HepG2 (cell line): ENCODE data around the gene DTYMK. TPM values are rescaled to one million over a fixed set of nuclear protein-coding genes. Genes with fewer than 3 reads are reported as not detected.

Experiments
- ATF7-NPFF ChIP-seq: sonication (generic); formaldehyde crosslinking; IDR thresholded peaks from 2 replicates; pipeline ENCODE4 v1.8.1; 2023; ENCODE audit warnings: mild to moderate bottlenecking, low read depth, missing genetic modification reagents, moderate library complexity
- GTF3A ChIP-seq: sonication (generic); formaldehyde crosslinking; conservative IDR thresholded peaks from 2 replicates; pipeline ENCODE4 v1.4.0; 2020; ENCODE audit warnings: mild to moderate bottlenecking, missing genetic modification reagents
- HDAC1 ChIP-seq: sonication (generic); formaldehyde crosslinking; IDR thresholded peaks from 2 replicates; pipeline ENCODE4 v1.5.1; 2020; ENCODE audit warnings: mild to moderate bottlenecking, missing genetic modification reagents
- KDM5A ChIP-seq: fragments of 200-600 bp; sonication (generic); IDR thresholded peaks from 2 replicates; pipeline ENCODE4 v1.7.0; 2018; ENCODE audit warnings: antibody characterized with exemption, mild to moderate bottlenecking, low read length, borderline replicate concordance
- MAZ ChIP-seq, 2 experiments: sonication (generic) in 1 of 2; formaldehyde crosslinking in 1 of 2; IDR thresholded peaks; 2 replicates each; pipeline versions ENCODE4 v1.5.0 to v1.6.1; 2012 to 2020; ENCODE audit warnings: low read depth in 2 of 2, mild to moderate bottlenecking in 2 of 2, borderline replicate concordance in 1 of 2, improper control_type of control experiment in 1 of 2, low read length in 1 of 2, missing genetic modification reagents in 1 of 2, moderate library complexity in 1 of 2
- MTA1 ChIP-seq: sonication (generic); formaldehyde crosslinking; IDR thresholded peaks from 2 replicates; pipeline ENCODE4 v1.4.0; 2020; ENCODE audit warnings: missing genetic modification reagents, mild to moderate bottlenecking, borderline replicate concordance
- NPAS2 ChIP-seq: sonication (generic); formaldehyde crosslinking; IDR thresholded peaks from 2 replicates; pipeline ENCODE4 v1.8.0; 2022; ENCODE audit warnings: mild to moderate bottlenecking, missing genetic modification reagents, borderline replicate concordance
- RNF219 ChIP-seq: sonication (generic); formaldehyde crosslinking; IDR thresholded peaks from 2 replicates; pipeline ENCODE4 v1.5.0; 2020; ENCODE audit warnings: mild to moderate bottlenecking, missing genetic modification reagents
- SETDB1 ChIP-seq: sonication (generic); formaldehyde crosslinking; IDR thresholded peaks from 2 replicates; pipeline ENCODE4 v1.5.1; 2020; ENCODE audit warnings: missing genetic modification reagents, mild to moderate bottlenecking, borderline replicate concordance
- SIX4 ChIP-seq: sonication (generic); formaldehyde crosslinking; IDR thresholded peaks from 2 replicates; pipeline ENCODE4 v1.4.0; 2020; ENCODE audit warnings: missing genetic modification reagents
- SMC3 ChIP-seq: IDR thresholded peaks from 2 replicates; pipeline ENCODE4 v1.6.1; 2011; ENCODE audit warnings: low read length, improper control_type of control experiment
- SP2 ChIP-seq: sonication (generic); formaldehyde crosslinking; IDR thresholded peaks from 2 replicates; pipeline ENCODE4 v1.5.1; 2020; ENCODE audit warnings: mild to moderate bottlenecking, missing genetic modification reagents
- SP4 ChIP-seq: sonication (generic); formaldehyde crosslinking; IDR thresholded peaks from 2 replicates; pipeline ENCODE4 v1.8.1; 2023; ENCODE audit warnings: mild to moderate bottlenecking, missing genetic modification reagents
- SRSF1 ChIP-seq: fragments of 200-400 bp; formaldehyde crosslinking; optimal IDR thresholded peaks from 2 replicates; pipeline ENCODE3; 2017; ENCODE audit warnings: mild to moderate bottlenecking, low read depth, low read length, moderate library complexity
- TEAD3 ChIP-seq: optimal IDR thresholded peaks from 2 replicates; pipeline ENCODE3; 2016; ENCODE audit warnings: borderline replicate concordance
- ZBTB38 ChIP-seq: sonication (generic); formaldehyde crosslinking; IDR thresholded peaks from 2 replicates; pipeline ENCODE4 v1.5.1; 2020; ENCODE audit warnings: mild to moderate bottlenecking, missing genetic modification reagents
- ZFP36 ChIP-seq: fragments of 150-350 bp; IDR thresholded peaks from 2 replicates; pipeline ENCODE4 v1.6.1; 2018; ENCODE audit warnings: borderline replicate concordance, low read length, low read depth; ENCODE audit not compliant: partially characterized antibody
- ZKSCAN5 ChIP-seq: sonication (generic); formaldehyde crosslinking; IDR thresholded peaks from 2 replicates; pipeline ENCODE4 v1.5.1; 2020; ENCODE audit warnings: mild to moderate bottlenecking, missing genetic modification reagents
- ZNF644 ChIP-seq: IDR thresholded peaks from 2 replicates; pipeline ENCODE4 v1.6.1; 2016; ENCODE audit warnings: low read depth
- polyA plus RNA-seq, 8 experiments: library from polyadenylated mRNA; depleted of rRNA in 3 of 8; stranded (reverse) in 7 of 8; unstranded in 1 of 8; fragments of >200 nt; fragmentation: Illumina TruSeq in 4 of 8; extraction: Trizol in 4 of 8; gene quantifications; 2 replicates each; pipeline versions ENCODE4 v1.2.1 to v1.2.3, GENCODE V29; 2011 to 2016; ENCODE audit warnings: low read depth in 4 of 8, missing spikeins in 1 of 8, mixed read lengths in 1 of 8; ENCODE audit not compliant: insufficient read depth in 1 of 8
- total RNA-seq, 5 experiments: library from RNA; depleted of rRNA; stranded (reverse); fragments of >200 nt; fragmentation: Illumina TruSeq; extraction: Trizol; gene quantifications; 2 replicates each; pipeline ENCODE4 v1.2.3, GENCODE V29; 2016; ENCODE audit warnings: low read depth in 1 of 5
- TF ChIP-seq, protein P1 (sequence below): sonication (generic); formaldehyde crosslinking; IDR thresholded peaks from 2 replicates; pipeline ENCODE4 v1.8.0; 2022; ENCODE audit warnings: mild to moderate bottlenecking, missing genetic modification reagents
- TF ChIP-seq, protein P2 (sequence below), 2 experiments: sonication (generic) in 1 of 2; formaldehyde crosslinking in 1 of 2; IDR thresholded peaks; 2 replicates each; pipeline versions ENCODE4 v1.4.0 to v1.6.1; 2018 to 2020; ENCODE audit warnings: missing genetic modification reagents in 2 of 2, borderline replicate concordance in 1 of 2, low read depth in 1 of 2, mild to moderate bottlenecking in 1 of 2, missing biosample characterization in 1 of 2
- TF ChIP-seq, protein P3 (sequence below): sonication (generic); formaldehyde crosslinking; IDR thresholded peaks from 2 replicates; pipeline ENCODE4 v1.4.0; 2020; ENCODE audit warnings: missing genetic modification reagents

The DTYMK gene
- total and polyA plus RNA-seq, 2 of the 13 experiments (the other 11 are each of a cell fraction or from before 2014, with no cell fraction given) = 57.5 to 134 TPM

GRCh38 chr2:241637018-241637794 is 49.4 kb downstream of the DTYMK start, which contains the start of the genes ATG4B and THAP4 (continued):
- TF ChIP-seq ZBTB38 (CRISPR knock-in tag) = peak; percentile 92
- peak; percentile 82; the same call in 1 of the 2 replicates for TF ChIP-seq KDM5A
- no peak; the same call in none of the 2 replicates for TF ChIP-seq SP2 (CRISPR knock-in tag)
- no peak for TF ChIP-seq RNF219 (CRISPR knock-in tag)
- TF ChIP-seq MAZ (IDR thresholded peaks at IDR 0.05; ENCODE audit: borderline replicate concordance, low read depth, low read length) = peak; percentile 55
- peak; percentile 98 for TF ChIP-seq MAZ (CRISPR knock-in tag; IDR thresholded peaks at IDR 0.05; ENCODE audit: low read depth)
- TF ChIP-seq, protein P1, sequence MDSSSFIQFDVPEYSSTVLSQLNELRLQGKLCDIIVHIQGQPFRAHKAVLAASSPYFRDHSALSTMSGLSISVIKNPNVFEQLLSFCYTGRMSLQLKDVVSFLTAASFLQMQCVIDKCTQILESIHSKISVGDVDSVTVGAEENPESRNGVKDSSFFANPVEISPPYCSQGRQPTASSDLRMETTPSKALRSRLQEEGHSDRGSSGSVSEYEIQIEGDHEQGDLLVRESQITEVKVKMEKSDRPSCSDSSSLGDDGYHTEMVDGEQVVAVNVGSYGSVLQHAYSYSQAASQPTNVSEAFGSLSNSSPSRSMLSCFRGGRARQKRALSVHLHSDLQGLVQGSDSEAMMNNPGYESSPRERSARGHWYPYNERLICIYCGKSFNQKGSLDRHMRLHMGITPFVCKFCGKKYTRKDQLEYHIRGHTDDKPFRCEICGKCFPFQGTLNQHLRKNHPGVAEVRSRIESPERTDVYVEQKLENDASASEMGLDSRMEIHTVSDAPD (CRISPR knock-in tag) = peak; percentile 73; the same call in 1 of the 2 replicates
- peak; percentile 83 for TF ChIP-seq SP4 (CRISPR knock-in tag)
- TF ChIP-seq SMC3 = no peak
- TF ChIP-seq HDAC1 = peak; percentile 98
- no peak for TF ChIP-seq SETDB1
- TF ChIP-seq SRSF1 = peak; percentile 73
- no peak; the same call in 1 of the 2 replicates for TF ChIP-seq MTA1 (CRISPR knock-in tag)
- TF ChIP-seq GTF3A = 0 out of 2 replicates have a peak, but pooled peaks have one; percentile 60
- TF ChIP-seq ZNF644 (CRISPR knock-in tag) = no peak
- TF ChIP-seq ZKSCAN5 (CRISPR knock-in tag) = no peak
- TF ChIP-seq ATF7-NPFF (CRISPR knock-in tag) = no peak; the same call in 1 of the 2 replicates
- no peak for TF ChIP-seq ZFP36
- no peak for TF ChIP-seq NPAS2 (CRISPR knock-in tag)
- 0 out of 2 replicates have a peak, but pooled peaks have one; percentile 56 for TF ChIP-seq SIX4
- TF ChIP-seq, protein P2, sequence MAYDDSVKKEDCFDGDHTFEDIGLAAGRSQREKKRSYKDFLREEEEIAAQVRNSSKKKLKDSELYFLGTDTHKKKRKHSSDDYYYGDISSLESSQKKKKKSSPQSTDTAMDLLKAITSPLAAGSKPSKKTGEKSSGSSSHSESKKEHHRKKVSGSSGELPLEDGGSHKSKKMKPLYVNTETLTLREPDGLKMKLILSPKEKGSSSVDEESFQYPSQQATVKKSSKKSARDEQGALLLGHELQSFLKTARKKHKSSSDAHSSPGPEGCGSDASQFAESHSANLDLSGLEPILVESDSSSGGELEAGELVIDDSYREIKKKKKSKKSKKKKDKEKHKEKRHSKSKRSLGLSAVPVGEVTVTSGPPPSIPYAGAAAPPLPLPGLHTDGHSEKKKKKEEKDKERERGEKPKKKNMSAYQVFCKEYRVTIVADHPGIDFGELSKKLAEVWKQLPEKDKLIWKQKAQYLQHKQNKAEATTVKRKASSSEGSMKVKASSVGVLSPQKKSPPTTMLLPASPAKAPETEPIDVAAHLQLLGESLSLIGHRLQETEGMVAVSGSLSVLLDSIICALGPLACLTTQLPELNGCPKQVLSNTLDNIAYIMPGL (CRISPR knock-in tag; IDR thresholded peaks at IDR 0.05; ENCODE audit: borderline replicate concordance in 1 of 2, low read depth in 1 of 2) = peak; percentile 72 to 92; a peak in 3 of 4 replicates
- peak; percentile 81 for TF ChIP-seq TEAD3 (CRISPR knock-in tag)
- TF ChIP-seq, protein P3, sequence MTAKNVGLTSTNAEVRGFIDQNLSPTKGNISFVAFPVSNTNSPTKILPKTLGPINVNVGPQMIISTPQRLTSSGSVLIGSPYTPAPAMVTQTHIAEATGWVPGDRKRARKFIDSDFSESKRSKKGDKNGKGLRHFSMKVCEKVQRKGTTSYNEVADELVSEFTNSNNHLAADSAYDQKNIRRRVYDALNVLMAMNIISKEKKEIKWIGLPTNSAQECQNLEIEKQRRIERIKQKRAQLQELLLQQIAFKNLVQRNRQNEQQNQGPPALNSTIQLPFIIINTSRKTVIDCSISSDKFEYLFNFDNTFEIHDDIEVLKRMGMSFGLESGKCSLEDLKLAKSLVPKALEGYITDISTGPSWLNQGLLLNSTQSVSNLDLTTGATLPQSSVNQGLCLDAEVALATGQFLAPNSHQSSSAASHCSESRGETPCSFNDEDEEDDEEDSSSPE (CRISPR knock-in tag) = peak; percentile 87
